MCF 10A (cell line): ENCODE data around the gene MRPS35. TPM values are rescaled to one million over a fixed set of nuclear protein-coding genes. Genes with fewer than 3 reads are reported as not detected.
A peak's percentile ranks its signal among the peaks of the same experiment; 100 is the strongest.

Source experiments
- Bru-seq: library from RNA; stranded (reverse); fragments of 400-500 nt; gene quantifications from one replicate; lab custom pipeline; 2021; lab: Mats Ljungman, UMichigan
- BruChase-seq, 2 experiments: library from RNA; stranded (reverse); fragments of 400-500 nt; gene quantifications; one replicate each; lab custom pipeline; 2021; lab: Mats Ljungman, UMichigan
- BruUV-seq: library from RNA; stranded (reverse); fragments of 400-500 nt; replicated peaks from 2 replicates; lab custom pipeline; 2021; lab: Mats Ljungman, UMichigan
- CTCF ChIA-PET: fragments of 300-600 bp; sonication (Branson Sonifier 250); formaldehyde crosslinking; extraction: SDS; loops from one replicate; lab custom pipeline; 2021; ENCODE audit warnings: antibody characterized with exemption, inconsistent platforms; lab: Yijun Ruan, JAX
- POLR2A ChIA-PET: fragments of 300-600, 350-650 bp; sonication (Branson Sonifier 250); formaldehyde crosslinking; extraction: SDS; loops from one replicate; lab custom pipeline; 2020; ENCODE audit warnings: antibody characterized with exemption, inconsistent platforms; lab: Yijun Ruan, JAX
- DNase-seq: peaks from one replicate; pipeline ENCODE4 v3.0.0-alpha.2; 2018; ENCODE audit not compliant: unreplicated experiment
- H3K27ac Mint-ChIP-seq: one replicate; pipeline ENCODE4 v1.8.0; 2022; ENCODE audit warnings: mild to moderate bottlenecking, low read depth, mixed read lengths; ENCODE audit not compliant: unreplicated experiment
- H3K27me3 Mint-ChIP-seq: one replicate; pipeline ENCODE4 v1.8.0; 2022; ENCODE audit warnings: mixed read lengths; ENCODE audit not compliant: insufficient read depth, unreplicated experiment
- H3K36me3 Mint-ChIP-seq: one replicate; pipeline ENCODE4 v1.8.0; 2022; ENCODE audit warnings: mild to moderate bottlenecking, moderate library complexity, mixed read lengths; ENCODE audit not compliant: insufficient read depth, unreplicated experiment
- H3K4me1 Mint-ChIP-seq: one replicate; pipeline ENCODE4 v1.8.0; 2022; ENCODE audit warnings: mixed read lengths; ENCODE audit not compliant: insufficient read depth, unreplicated experiment
- H3K4me3 Mint-ChIP-seq: one replicate; pipeline ENCODE4 v1.8.0; 2022; ENCODE audit warnings: mild to moderate bottlenecking, moderate library complexity, mixed read lengths; ENCODE audit not compliant: unreplicated experiment
- H3K9me3 Mint-ChIP-seq: one replicate; pipeline ENCODE4 v1.8.0; 2022; ENCODE audit warnings: mixed read lengths; ENCODE audit not compliant: unreplicated experiment
- CTCF ChIP-seq: fragments of 200-600 bp; IDR thresholded peaks from one replicate; pipeline ENCODE4 v1.8.0; 2022; ENCODE audit warnings: antibody characterized with exemption, mild to moderate bottlenecking; ENCODE audit not compliant: unreplicated experiment
- intact Hi-C: fragments of 100-400 bp; cut with micrococcal nuclease; formaldehyde crosslinking; loops from 2 replicates; pipeline ENCODE4 v1.14.1; 2022
- long read RNA-seq: library from polyadenylated mRNA; stranded (forward); transcript quantifications from one replicate; pipeline ENCODE4 v2.0.0, GENCODE V29; 2022
- total RNA-seq: library from RNA; stranded (reverse); gene quantifications from 2 replicates; pipeline ENCODE4 v1.2.3, GENCODE V29; 2022

Gene MRPS35
- total RNA-seq (63.8 and 69.0 TPM in 2 replicates), Bru-seq, nascent RNA (percentile 82 among the genes with signal in this experiment), BruChase-seq, experiment 1, labeled RNA remaining after a 6-hour chase (percentile 82 among the genes with signal in this experiment), BruChase-seq, experiment 2, labeled RNA remaining after a 2-hour chase (percentile 71 among the genes with signal in this experiment)
- long read RNA-seq, transcript MRPS35-203 (7 exons, 1,715 nt): minor isoform, 5 of 343 reads
- long read RNA-seq, transcript MRPS35-201 (8 exons, 1,888 nt): major isoform, 327 of 343 reads
- long read RNA-seq, partial matches to known transcripts: 6 of 343 reads
- long read RNA-seq, other reads (novel, unspliced or antisense): 5 of 343 reads

GRCh38 chr12:27710592-27711316 is at the start of gene MRPS35:
Gene MRPS35, plus strand, starts transcription at chr12:27710832. Its CDS starts 12 bp downstream, at chr12:27710844.
- Mint-ChIP-seq H3K4me1 (peaks cover 22% of the 10 kb centered on the region), H3K27ac (peak within 1 kb of the TSS; percentile 90), H3K9me3 (no peaks in the 10 kb centered on the region), H3K27me3 (no peaks in the 10 kb centered on the region), H3K36me3 (peaks cover 19% of the 10 kb centered on the region), H3K4me3 (peak within 1 kb of the TSS; percentile 97)
- CTCF ChIA-PET: no interaction called here
- no peak for TF ChIP-seq CTCF
- intact Hi-C loops: no loop called here
- no TSS peak for BruUV-seq
- POLR2A ChIA-PET: interaction anchor here (0.6 to 1.4 kb wide), 8 partner anchors 12 to 698 kb away, joined by 3 to 9 read pairs (median 4); partner anchors contain the start of genes KLHL42, MANSC4 and PPFIBP1
- DNase-seq: peak; percentile 89

GRCh38 chr12:27665704-27666103 is 44.9 kb upstream of the MRPS35 start:
- H3K9me3 Mint-ChIP-seq: peaks cover 7% of the 10 kb centered on the region
- no peak overlapping the region for H3K4me3 Mint-ChIP-seq
- H3K27ac Mint-ChIP-seq: no peak overlapping the region
- intact Hi-C loops: no loop called here
- peaks cover 76% of the 10 kb centered on the region for H3K36me3 Mint-ChIP-seq
- no peak for DNase-seq
- ChIA-PET CTCF (no interaction called here), POLR2A (no interaction called here)
- TF ChIP-seq CTCF: no peak
- no peaks in the 10 kb centered on the region for H3K27me3 Mint-ChIP-seq
- BruUV-seq: no TSS peak
- H3K4me1 Mint-ChIP-seq: no peaks in the 10 kb centered on the region

- no peak overlapping the region for H3K27ac Mint-ChIP-seq
- CTCF ChIA-PET: no interaction called here
- no peaks in the 10 kb centered on the region for H3K27me3 Mint-ChIP-seq
- TF ChIP-seq CTCF: no peak
- BruUV-seq: no TSS peak
- H3K9me3 Mint-ChIP-seq: peaks cover 7% of the 10 kb centered on the region
- DNase-seq: no peak
- intact Hi-C loops: no loop called here
- POLR2A ChIA-PET: no interaction called here
- H3K4me1 Mint-ChIP-seq: no peaks in the 10 kb centered on the region
- no peak overlapping the region for H3K4me3 Mint-ChIP-seq
- peaks cover 76% of the 10 kb centered on the region for H3K36me3 Mint-ChIP-seq
These were observed 44.1 kb upstream of the MRPS35 start for GRCh38 chr12:27666510-27666909.

GRCh38 chr12:27667540-27667939 is 43.1 kb upstream of the MRPS35 start:
- Mint-ChIP-seq H3K27ac (no peak overlapping the region), H3K9me3 (peaks cover under 1% of the 10 kb centered on the region), H3K4me3 (no peak overlapping the region), H3K27me3 (no peaks in the 10 kb centered on the region), H3K36me3 (peaks cover 81% of the 10 kb centered on the region), H3K4me1 (no peaks in the 10 kb centered on the region)
- no peak for DNase-seq
- ChIA-PET POLR2A (no interaction called here), CTCF (interaction anchor here (1.1 kb wide), 1 partner anchor 10 kb away, joined by 3 read pairs; no protein-coding TSS in a partner anchor)
- TF ChIP-seq CTCF: no peak
- intact Hi-C loops: no loop called here
- no TSS peak for BruUV-seq
